Mucosa of gallbladder (tissue), 1 donor: ENCODE measurements around the gene CCDC188. TPM values are rescaled to one million over a fixed set of nuclear protein-coding genes. Genes with fewer than 3 reads are reported as not detected.
A peak's percentile ranks its signal among the peaks of the same experiment; 100 is the strongest.
"Not testable (repeated sequence)": the region's sequence is repeated elsewhere in the genome, so short reads cannot be mapped to it uniquely, and the experiment has no call there.

Experiments used
- DNase-seq: peaks from one replicate; pipeline ENCODE4 v3.0.0-alpha.2; 2020; ENCODE audit warnings: low spot score
- total RNA-seq: library from RNA; stranded (reverse); gene quantifications from one replicate; pipeline ENCODE4 v1.2.1, GENCODE V29; 2021
- donor health status: DM: no; HTN: no; CAD: no.

Gene CCDC188
- total RNA-seq, 1 donor from 2014 or later = 0.83 TPM

GRCh38 chr22:20169253-20169822, 18.5 kb upstream of the CCDC188 start:
- no peak for DNase-seq

DNA sequence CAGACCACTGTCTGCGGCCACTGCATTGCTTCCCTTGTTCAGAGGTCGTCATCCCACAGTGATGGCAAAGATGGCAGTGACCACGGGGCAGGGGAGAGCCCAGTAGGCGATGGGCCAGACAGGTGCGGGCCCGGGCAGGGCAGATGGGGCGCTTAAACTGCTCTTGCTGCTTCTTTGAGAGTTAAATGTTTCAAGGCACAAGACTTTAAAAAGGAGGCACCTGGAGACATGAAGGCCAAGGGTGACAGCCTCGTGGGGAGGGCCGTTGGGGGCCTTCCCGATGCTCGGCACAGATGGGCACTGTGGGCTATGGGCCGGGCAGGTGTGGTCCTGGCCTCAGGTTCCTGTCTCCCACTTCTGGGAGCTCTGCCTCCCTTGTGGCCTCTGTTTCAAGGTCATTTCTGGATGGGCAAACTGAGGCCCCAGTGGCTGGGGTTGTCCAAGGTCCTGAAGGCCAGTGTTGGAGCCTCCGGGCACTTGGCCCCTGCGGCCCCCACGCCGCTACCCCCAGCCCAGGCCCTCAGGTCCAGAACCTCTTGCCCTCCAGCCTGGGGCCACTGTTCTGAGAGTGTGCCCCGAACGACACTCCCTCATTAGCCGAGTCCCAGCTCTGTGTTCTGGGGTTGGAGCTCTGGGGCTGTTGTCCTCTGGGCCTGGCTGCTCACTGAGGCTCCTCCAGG, 16.9 kb upstream of the CCDC188 start:
- no peak for DNase-seq

DNA sequence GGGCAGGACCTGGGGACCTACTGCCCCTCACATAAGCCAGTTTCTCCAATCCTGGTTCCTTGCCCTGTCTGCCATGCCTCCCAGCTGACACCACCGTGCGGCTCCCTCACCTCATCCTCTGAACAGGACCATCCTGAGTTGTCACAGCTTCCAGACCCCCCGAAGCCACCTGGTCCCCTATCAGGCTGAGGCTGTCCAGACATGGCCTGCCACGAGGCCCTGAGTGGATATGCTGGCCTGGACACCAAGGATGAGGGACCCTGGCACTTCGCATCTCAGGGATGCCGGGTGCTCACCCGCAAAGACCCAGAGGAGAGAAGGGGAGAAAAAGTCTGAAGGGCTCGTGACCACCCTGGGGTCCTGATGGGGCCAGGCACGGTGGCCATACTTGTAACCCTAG, 15.8 kb upstream of the CCDC188 start:
- no peak for DNase-seq

GRCh38 chr22:20165913-20166312, 15.1 kb upstream of the CCDC188 start:
- DNase-seq = no peak

GRCh38 chr22:20165421-20165820, 14.6 kb upstream of the CCDC188 start:
- no peak for DNase-seq

DNA sequence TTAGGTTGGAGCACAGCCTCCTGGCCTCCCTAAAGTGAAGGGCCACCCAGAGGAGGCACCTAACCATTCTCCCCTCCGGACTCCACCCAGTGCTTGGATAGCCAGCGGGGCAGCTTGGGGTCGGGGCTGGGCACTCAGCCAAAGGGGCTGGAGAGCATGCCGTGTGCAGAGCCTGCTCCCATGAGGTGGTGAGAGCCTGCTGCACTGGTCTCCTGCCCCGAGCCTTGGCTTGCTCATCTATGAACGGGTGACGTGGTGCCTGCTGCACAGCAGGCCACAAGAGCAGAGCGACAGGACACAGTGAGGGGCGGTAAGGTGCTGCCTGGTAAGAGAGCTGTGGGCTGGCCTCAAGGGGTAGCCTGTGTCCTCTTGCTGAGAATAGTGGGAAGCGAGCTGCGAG, 14.0 kb upstream of the CCDC188 start:
- no peak for DNase-seq

- DNase-seq = no peak
These were observed 9.2 kb upstream of the CCDC188 start for GRCh38 chr22:20160041-20160440.

DNA sequence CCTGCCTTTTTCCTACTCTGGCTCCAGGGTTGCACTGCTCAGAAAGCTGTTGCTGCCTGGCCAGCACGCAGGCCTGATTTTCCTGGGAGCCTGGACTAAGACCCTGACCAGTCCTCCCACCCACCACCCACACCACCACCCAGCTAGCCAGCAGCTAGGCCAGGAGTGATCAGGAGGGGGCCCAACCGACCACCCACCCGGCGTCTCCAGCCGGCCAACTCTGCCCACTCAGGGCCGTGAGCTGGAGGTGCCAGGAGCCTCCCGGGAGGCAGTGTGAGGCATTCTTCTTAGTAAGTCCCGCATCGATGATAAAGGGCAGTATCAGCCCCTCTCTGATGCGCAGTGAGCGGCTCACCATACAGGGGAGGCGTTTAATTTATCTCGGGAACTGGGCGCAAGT, 8.7 kb upstream of the CCDC188 start:
- not testable (repeated sequence) for DNase-seq

DNA sequence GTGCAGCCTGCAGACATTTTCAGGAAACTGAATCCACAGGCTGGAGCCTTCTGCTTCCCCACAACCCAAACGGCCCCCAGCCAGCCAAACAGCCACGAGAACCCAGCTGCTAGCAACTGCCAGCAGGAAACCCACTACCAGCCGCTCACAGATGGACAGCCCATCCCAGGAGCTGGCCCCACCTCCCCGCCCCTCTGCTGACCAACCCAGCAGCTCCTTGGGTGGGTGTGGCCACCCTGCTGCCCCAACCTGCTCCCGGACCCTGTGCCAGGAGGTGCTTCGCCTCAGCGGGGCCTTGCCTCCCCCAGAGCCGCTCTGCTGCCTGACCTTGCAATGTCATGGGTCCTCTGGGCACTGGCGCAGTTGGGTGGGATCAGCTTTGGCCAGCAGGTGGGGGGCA, 8.2 kb upstream of the CCDC188 start:
- DNase-seq = no peak

DNA sequence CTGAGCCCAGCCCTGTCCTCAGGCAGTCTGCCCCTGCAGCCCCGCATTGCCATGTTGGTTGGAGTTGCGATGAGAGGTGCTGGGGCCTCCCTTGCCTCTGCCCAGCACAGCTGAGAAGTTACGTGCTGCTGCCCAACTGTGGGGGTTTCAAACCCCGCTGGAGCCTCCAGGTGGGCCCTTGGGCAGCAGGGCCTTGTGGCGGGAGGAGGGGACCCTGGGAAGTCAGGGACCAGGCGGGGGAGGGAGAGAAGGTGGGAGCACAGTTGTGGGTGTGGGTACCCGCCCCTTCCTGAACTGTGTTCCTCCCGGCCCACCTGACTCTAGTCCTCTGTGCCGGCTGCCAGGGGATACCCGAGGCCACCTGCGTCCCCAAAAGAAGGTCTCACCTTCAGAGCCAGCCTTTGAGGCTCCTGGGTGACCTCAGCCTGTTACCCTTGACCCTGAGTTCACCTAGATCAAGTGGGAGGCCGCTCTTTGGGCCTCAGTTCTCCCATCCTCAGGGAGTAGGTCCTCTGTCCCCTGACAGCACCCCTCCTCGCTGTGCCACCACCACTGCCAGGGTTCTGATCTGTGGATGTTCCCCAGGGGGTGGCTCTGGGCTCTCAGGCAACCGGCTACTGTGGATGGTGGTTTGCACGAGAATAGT, 7.7 kb upstream of the CCDC188 start:
- DNase-seq = no peak

- no peak for DNase-seq
These were observed 6.8 kb upstream of the CCDC188 start for GRCh38 chr22:20157430-20158183.

- DNase-seq = peak; percentile 91
These were observed 6.0 kb upstream of the CCDC188 start for GRCh38 chr22:20156611-20157429.

- no peak for DNase-seq
These were observed 5.2 kb upstream of the CCDC188 start for GRCh38 chr22:20156042-20156389.

DNA sequence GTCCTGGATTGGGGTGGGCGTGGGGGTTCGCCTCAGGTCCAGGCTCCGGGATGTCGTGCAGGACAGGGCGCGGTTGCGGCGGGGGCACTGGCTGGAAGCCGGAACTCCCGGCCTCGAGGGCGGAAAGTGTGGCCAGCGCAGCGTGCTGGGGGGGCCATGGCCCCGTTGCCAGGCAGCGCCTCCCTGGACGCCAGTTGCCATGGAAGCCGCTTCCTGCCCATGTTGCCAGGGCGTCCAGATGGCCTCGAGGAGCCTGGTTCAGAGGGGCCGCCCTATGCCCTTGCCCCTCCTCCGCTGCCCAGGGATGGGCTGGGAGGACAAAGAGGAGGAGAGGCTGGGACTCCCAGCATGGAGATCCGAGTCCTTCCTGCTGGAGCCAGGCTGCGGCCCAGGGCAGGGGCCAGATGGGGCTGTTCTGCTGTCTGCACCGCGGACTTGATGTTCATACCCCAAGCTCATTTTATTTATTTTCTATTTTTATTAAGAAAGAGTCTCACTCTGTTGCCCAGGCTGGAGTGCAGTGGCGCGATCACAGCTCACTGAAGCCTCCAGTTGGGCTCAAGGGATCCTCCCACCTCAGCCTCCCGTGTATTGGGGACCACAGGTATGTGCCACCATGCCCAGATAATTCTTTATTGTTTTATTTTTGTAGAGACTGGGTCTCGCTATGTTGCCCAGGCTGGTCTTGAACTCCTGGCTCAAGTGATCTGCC, 4.6 kb upstream of the CCDC188 start:
- peak; percentile 21 for DNase-seq

- no peak for DNase-seq
These were observed 3.8 kb upstream of the CCDC188 start for GRCh38 chr22:20154602-20155187.

DNA sequence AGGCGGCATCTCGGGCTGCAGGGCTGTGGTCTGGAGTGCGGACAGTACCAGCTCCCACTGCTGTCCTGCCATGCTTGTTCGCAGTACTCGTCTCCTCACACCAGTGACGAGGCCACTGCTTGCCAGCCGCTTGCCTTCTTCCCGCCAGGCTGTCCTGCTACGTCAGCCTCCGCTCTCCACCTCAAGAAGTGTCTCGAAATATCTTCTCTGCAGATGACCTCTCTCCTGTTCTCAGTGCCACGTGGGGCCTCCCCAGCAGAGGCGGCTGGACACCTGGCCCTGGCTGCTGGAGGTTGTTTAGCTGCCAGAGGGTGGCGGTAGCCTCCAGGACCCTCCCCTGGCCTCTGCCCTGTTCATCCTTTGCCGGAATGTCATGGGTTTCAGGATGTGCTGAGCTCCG, 3.1 kb upstream of the CCDC188 start:
- DNase-seq = no peak

DNA sequence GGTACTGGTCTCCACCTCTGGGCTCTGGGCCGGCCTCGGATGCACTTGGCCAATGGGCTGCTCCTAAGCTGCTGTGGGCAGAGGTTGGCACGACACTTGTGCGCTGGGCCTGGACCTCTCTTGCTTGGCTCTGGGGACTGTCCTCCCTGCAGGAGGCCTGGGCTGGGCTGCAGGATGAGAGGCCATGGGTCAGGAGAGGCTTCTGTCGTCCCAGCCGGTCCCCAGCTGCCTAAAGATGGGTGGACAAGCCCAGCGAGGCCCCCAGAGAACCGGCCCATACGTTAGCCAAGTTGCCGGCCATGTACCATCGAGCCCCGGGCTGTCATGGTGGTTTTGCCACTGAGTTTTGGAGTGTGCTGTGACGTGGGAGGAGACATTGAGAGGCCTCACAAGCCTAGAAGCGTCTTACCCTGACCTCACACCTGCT, 1.6 kb upstream of the CCDC188 start:
- no peak for DNase-seq

- no peak for DNase-seq
These were observed 377 bp upstream of the CCDC188 start for GRCh38 chr22:20151276-20151588.

- no peak for DNase-seq
These were observed 1.3 kb downstream of the CCDC188 start for GRCh38 chr22:20149257-20150250.

DNA sequence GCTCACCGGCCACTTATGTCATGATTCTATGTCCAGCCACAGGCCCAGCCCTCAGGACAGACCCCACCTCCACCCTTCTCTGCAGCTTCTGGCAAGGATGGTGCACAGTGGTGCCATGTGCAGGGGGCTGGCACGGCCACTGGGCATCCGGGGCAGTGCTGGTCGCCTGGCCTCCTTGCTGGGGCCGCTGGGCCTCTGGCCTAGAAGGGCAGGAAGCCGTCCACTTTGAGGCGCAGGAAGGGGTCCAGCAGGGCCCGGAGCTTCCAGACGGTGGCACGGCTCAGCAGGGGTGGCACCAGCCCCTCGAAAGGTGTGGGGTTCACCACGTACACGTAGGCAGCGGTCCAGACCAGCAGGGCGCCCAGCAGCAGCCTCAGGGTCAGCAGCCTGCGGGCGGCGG, 2.4 kb downstream of the CCDC188 start:
- DNase-seq = no peak
